Mammary microvascular endothelial cell (primary cell): Measurements from ENCODE around the gene WRNIP1. TPM values are rescaled to one million over a fixed set of nuclear protein-coding genes. Genes with fewer than 3 reads are reported as not detected.

ENCODE experiments used
- total RNA-seq: library from RNA; depleted of rRNA; stranded (reverse); fragments of >200 nt; gene quantifications from 2 replicates; pipeline ENCODE4 v1.2.3, GENCODE V29; 2015

The WRNIP1 gene
- 53.2 and 61.8 TPM in 2 replicates for total RNA-seq

GRCh38 chr6:2765166-2765895 is at the start of gene WRNIP1:
Gene WRNIP1 (plus strand): TSS chr6:2765393. CDS start chr6:2765623, 230 bp downstream.

DNA sequence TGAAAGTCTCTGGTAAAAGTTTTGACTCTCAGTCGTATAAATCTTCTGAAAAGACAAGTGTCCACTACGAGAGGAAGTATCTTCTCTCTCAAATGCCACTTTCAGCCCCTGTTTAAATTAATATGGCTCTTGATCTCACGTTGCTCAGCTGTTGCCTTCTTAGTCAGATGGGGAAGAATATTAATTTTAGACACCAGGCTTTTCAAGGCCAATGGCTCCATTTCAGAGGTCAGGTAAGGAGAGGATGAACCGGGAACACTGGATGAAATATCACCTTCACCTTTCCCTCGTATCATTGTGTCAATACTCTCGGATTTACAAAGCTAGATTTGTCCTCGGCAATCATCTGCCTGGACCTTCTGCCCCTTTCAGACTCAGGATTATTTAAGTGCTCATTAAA is 14.4 kb upstream of the WRNIP1 start, which contains the start of gene MYLK4:
TSS of gene MYLK4 (minus strand) at position 91 of the 400 bp plus-strand sequence. CDS start 1,628 bp downstream, outside the sequence.

Other genes starting within 250 kb of the WRNIP1 start
- 0.05 and 0.20 TPM in 2 replicates for gene MYLK4, start 14.5 kb upstream of the WRNIP1 start, total RNA-seq
- gene SERPINB1, start 76.5 kb downstream of the WRNIP1 start, total RNA-seq: 73.7 and 75.5 TPM in 2 replicates
- gene SERPINB9, start 137.9 kb downstream of the WRNIP1 start, total RNA-seq: 95.6 and 110 TPM in 2 replicates
- gene SERPINB6, start 206.2 kb downstream of the WRNIP1 start, total RNA-seq: 157 and 185 TPM in 2 replicates
- 50.5 and 60.6 TPM in 2 replicates for gene NQO2, start 234.5 kb downstream of the WRNIP1 start, total RNA-seq